ENCODE measurements around the gene GNL2. TPM values are rescaled to one million over a fixed set of nuclear protein-coding genes. Genes with fewer than 3 reads are reported as not detected.
"Not testable (repeated sequence)": the region's sequence is repeated elsewhere in the genome, so short reads cannot be mapped to it uniquely, and the experiment has no call there.

Gene GNL2
- total RNA-seq, 1 experiment from 2014 or later = 81.6 TPM

DNA sequence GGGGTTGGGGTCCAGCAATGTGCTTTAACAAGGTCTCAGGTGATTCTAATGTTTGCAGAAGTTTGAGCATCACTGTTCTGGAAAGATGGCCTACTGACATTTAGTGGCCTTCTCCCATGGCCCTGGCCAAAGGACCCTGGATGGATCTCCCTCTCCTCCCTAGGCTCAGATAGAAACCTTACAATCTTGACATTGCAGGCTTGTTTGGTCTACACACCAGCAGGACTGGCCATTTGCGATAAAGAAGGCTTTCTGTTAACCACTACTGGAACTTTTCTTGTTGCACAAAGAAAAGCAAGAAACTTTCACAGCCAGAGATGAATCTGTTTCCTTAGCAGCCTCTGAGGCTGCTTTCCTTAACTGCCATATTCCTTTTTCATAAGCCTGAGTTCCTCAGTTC is 32.8 kb downstream of the GNL2 start:
- DNase-seq (ENCODE audit: low spot score) = no peak
- in situ Hi-C loops (cut with HindIII; ENCODE audit: low sequenced_read_pairs) = no loop called here

DNA sequence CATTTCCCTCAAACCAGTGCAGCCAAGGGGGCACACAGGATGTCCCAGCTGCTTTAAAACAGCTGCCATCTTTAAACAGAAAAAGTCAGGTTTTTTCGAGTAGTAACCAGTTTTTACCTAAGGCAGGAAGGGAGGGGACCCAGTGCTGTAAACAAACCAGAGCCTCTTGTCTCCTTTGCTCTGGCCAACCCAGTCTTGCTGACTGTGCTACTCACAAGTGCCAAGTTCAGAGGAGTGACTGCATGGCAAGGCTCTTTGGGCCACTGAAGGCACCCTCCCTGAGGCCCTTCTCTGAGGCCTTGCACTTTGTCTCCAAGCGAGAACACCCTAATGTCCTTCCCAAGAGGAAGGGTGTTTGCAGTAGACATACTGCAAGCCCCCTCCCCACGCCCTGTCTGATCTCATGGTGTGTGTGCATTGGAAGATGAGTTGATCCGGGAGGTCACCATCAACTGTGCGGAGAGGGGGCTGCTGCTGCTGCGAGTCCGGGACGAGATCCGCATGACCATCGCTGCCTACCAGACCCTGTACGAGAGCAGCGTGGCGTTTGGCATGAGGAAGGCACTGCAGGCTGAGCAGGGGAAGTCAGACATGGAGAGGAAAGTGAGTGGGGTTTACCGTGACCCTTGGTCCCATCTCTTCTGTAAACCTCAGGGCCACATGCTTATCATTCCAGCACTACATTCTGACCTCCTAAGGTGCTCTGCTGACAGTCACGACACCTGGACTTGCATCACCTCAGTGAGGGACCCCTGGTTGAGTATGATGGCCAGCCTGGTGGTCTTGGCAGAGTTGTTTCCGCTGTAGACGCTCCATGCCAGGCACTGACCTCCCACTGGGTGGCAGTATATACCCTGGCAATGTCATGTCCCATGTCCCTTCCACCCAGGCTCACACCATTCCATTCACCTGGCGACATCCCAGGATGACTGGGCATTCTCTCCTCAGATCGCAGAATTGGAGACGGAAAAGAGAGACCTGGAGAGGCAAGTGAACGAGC is 34.3 kb downstream of the GNL2 start:
- no peak for DNase-seq (ENCODE audit: low spot score)
- in situ Hi-C loops (cut with HindIII; ENCODE audit: low sequenced_read_pairs) = no loop called here

DNA sequence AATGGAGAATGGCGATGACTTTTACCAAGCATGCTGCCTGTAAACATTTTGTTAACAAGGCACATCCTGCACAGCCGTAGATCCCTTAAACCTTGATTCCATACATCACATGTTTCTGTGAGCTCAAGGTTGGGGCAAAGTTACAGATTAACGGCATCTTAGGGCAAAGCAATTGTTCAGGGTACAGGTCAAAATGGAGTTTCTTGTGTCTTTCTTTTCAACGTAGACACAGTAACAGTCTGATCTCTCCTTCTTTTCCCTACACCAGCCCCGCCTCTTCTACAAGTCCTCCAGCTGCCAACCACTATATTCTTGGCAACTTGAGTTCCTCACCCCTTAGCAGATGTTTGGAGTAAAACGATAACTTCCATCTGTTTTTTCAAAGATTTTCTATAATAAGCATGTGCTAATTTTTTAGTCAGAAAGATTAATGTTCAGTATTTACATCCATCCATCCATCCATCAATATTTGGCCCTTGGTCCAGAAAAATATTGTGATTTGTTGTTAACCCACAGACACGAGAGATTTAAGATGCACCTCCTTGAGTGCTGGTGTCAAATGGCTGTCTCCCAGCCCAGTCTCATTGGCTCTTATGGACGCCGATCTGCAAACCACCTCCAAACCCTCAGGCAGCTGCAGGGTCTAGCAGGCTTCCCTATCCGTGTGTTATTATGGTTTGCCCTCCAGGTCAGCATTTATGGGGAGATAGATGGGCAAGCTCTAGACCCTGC is 35.2 kb downstream of the GNL2 start:
- DNase-seq (ENCODE audit: low spot score) = no peak
- in situ Hi-C loops (cut with HindIII; ENCODE audit: low sequenced_read_pairs) = no loop called here

DNA sequence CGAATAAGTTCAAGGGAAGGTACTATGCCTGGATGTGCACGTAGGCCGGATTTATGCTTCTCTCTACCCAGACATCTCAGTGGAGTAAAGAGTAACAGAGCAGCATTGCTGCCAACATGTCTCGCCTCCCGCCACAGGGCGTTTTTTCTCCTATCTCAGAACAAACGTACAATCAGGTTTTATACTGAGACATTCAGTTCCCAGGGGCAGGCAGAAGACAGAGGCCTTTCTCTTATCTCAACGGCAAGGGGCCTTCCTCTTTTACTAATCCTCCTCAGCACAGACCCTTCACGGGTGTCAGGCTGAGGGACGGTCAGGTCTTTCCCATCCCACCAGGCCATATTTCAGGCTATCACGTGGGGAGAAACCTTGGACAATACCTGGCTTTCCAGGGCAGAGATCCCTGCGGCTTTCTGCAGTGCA is 35.8 kb downstream of the GNL2 start:
- DNase-seq (ENCODE audit: low spot score); in situ Hi-C loops (cut with HindIII; ENCODE audit: low sequenced_read_pairs): not testable (repeated sequence)

DNA sequence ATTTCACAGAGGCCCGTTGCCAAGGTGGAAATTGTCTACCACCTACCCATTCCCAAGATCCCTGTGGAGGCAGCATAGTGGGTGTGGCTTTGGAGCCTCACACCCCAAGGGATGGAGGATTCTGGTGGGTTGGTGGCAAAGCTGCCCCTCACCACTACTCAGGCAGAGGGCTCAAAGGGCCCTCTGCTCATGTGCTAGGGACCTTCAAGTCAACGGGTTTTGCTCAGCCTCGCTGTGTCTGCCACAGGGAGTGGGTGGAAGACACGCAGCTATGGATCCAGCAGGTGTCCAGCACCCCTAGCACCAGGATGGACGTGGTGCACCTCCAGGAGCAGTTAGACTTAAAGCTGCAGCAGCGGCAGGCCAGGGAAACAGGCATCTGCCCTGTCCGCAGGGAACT is 36.7 kb downstream of the GNL2 start:
- in situ Hi-C loops (cut with HindIII; ENCODE audit: low sequenced_read_pairs) = no loop called here
- no peak for DNase-seq (ENCODE audit: low spot score)

DNA sequence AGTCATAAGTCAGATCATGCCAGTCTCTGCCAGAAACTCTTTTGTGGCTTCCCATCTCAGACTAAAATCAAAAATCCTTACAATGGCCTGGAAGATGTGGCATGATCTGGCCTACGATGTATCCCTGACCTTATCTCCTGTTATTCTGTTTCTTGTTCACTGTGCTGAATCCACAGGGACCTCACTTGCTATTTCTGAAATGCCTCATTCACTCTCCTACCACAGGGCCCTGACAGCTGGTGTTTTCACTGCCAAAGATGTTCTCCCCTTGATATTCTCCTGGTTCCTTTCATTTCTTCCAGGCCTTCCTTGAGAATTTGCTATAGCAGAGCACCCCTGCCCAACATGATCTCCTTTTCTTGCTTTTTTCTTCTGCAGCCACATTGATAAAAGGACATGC is 37.3 kb downstream of the GNL2 start:
- in situ Hi-C loops (cut with HindIII; ENCODE audit: low sequenced_read_pairs) = no loop called here
- no peak for DNase-seq (ENCODE audit: low spot score)

DNA sequence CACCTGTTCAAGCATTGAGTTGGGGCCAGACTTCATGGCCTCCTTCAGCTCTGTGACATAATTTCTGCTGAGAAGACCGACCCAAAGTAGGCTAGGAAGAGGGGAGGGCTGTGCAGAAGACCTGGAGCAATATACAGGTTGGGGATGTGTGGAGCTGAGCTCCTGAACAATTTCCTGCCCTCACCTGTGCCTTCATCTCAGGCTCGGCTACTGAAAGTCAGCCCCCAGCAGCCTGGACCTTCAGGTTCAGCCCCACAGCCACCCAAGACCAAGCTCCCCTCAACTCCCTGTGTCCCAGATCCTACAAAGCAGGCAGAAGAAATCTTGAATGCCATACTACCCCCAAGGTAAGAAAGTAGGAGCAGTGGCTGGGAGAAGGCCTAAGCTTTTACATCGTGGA is 38.3 kb downstream of the GNL2 start:
- DNase-seq (ENCODE audit: low spot score) = no peak
- in situ Hi-C loops (cut with HindIII; ENCODE audit: low sequenced_read_pairs) = no loop called here

DNA sequence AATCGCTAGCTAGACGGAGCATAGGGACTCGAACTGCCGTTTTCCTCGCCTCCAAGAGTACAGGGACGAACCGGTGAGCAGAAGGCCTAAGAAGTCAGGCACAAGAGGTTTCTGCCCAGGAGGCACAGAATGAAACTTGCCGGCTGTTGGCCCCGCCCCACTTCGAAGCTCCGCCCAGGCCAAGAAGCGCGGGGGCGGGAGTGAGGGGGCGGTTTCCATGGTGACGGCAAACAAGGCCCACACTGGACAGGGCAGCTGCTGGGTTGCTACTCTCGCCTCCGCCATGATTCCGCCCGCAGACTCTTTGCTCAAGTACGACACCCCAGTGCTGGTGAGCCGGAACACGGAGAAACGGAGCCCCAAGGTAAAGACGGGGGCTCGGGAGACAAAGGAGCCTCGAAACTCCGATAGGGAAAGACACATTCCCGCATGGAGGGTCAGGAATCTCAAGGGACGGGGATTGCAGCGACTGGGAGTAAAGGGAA is 39.0 kb downstream of the GNL2 start, which contains the start of gene DNALI1:
DNALI1 (plus strand) TSS at position 229 of the 485 bp plus-strand sequence; CDS start at position 284, 55 bp downstream.
- peak; percentile 75 for DNase-seq (ENCODE audit: low spot score)
- in situ Hi-C loops (cut with HindIII; ENCODE audit: low sequenced_read_pairs) = no loop called here

DNA sequence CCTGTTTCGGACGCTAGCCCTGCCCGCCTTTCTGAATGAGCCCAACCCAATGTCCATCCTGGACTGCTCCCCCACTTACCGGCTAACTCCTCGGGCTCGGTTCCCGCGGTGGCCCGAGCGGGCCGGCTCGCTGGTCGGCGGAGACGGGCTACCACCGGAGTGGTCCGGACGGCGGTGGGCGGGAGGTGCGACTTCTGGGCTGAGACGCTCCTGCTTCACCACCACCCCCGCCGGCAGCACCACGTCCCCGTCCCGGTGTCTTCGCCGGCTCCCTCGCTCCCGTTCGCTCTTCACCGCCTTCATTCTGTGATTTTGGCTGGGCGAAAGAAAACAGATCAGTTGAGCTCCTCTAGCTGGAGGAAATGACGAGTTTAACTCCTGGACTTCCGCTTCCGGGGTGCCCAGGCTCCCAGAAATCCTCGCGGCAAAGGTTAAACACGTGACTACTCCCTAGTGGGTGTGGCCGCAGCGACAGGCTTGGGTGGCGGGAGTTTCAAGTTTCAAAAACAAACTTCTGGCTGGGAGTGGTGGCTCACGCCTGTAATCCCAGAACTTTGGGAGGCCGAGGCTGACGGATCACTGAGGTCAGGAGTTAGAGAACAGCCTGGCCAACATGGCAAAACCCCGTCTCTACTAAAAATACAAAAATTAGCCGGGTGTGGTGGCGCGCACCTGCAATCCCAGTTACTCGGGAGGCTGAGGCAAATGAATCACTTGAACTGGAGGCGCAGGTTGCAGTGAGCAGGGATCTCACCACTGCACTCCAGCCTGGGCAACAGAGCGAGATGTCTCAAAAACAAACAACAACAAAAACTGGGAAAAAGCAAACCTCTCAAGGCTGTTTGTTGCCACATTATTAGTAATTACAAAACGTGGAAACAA is 41.6 kb downstream of the GNL2 start, which contains the start of gene SNIP1:
SNIP1 (minus strand) TSS at position 367 of the 882 bp plus-strand sequence; CDS start at position 303, 64 bp downstream.
- in situ Hi-C loops (cut with HindIII; ENCODE audit: low sequenced_read_pairs) = no loop called here

DNA sequence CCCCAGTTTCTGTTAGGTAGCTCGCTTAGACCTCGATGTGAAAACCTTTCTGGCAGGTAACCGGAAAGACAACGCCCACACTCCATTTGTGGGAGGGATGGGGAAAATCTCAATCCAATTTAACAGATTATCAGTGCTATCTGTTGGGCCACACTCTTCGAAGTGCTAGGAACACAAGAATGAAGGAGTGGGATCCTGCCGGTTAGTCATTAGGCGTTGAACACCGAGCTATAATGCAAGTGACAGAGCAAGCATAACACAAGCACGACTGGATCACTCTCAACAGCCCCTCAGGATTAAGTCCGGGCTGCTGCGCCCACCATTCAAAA is 42.2 kb downstream of the GNL2 start:
- in situ Hi-C loops (cut with HindIII; ENCODE audit: low sequenced_read_pairs) = no loop called here
- no peak for DNase-seq (ENCODE audit: low spot score)

More for the DNA sequence above, 41.6 kb downstream of the GNL2 start, which contains the start of gene SNIP1:
- DNase-seq (ENCODE audit: low spot score) = peak; percentile 96

DNA sequence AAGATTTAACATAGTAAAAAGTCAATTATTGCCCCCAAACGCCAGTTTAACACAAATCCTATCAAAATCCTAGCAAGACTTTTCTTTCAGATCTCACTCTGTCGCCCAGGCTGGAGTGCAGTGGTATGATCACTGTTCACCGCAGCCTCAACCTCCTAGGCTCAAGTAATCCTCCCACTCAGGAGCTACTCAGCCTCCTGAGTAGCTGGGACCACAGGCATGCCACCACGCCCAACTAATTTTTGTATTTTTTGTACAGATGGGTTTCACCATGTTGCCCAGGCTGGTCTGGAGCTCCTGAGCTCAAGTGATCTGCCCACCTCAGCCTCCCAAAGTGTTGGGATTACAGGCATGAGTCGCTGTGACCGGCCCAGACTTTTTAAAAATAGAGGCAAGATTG is 46.4 kb downstream of the GNL2 start:
- DNase-seq (ENCODE audit: low spot score) = no peak
- in situ Hi-C loops (cut with HindIII; ENCODE audit: low sequenced_read_pairs) = no loop called here

DNA sequence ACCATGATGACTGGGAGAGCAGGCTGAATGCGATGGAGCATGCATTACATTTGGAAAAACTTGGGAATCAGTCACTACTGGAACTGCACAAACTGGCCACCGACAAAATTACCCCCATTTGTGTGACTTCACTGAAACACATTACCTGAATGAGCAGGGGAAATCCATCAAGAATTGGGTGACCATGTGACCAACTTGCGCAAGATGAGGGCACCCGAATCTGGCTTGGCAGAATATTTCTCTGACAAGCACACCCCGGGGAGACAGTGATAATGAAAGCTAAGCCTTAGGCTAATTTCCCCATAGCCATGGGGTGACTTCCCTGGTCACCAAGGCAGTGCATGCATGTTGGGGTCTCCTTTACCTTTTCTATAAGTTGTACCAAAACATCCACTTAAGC is 50.7 kb downstream of the GNL2 start:
- no peak for DNase-seq (ENCODE audit: low spot score)
- in situ Hi-C loops (cut with HindIII; ENCODE audit: low sequenced_read_pairs) = no loop called here

DNA sequence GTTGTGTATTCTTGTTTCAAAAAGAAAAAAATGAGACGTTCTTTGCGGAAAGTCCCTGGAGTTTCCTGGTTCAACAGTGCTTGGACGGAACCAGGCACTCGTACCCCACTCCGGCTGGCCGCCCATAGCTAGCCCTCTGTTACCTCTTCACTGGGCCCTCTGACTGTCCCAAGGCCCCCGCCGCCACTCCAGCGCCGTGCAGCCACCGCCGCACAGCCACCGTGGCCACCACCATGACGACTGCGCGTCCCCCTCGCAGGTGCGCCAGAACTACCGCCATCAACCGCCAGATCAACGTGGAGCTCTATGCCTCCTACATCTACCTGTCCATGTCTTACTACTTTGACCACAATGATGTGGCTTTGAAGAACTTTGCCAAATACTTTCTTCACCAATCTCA is 51.2 kb downstream of the GNL2 start:
- in situ Hi-C loops (cut with HindIII; ENCODE audit: low sequenced_read_pairs) = no loop called here
- no peak for DNase-seq (ENCODE audit: low spot score)

DNA sequence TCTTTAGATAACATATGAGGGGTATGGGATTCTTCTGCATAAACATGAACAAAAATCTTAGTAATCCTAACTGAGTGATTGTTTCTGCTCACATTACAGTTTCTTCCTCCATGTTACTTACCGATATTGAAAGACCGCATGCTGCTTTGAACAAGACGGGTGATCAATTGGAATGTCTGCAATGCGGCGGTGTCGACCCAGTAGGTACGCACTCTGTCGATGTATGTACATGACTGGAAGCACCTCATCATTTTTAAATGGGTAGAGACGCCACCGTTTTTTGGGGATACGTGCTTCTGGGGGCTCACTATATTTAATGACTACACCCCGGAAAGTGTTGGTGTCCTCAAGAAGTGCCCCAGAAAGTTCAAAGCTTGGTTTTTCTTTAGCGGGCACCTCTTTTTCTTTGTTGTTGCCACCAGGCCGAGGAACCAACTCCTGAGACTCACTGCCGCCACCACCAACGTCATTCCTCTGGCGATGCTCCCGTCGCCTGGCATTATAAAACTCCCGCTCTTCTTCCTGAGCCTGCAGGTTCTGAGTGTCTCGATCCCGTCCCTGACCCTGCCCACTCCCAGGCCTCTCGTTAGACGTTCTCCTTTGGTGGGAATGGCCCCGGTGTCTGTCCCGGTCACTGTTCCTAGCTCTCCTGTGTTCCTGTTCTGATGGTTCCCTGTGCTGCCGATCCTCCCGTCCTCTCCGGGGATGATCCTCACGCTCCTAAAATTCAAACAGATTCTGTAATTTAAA is 55.5 kb downstream of the GNL2 start:
- DNase-seq (ENCODE audit: low spot score) = no peak
- in situ Hi-C loops (cut with HindIII; ENCODE audit: low sequenced_read_pairs) = no loop called here

DNA sequence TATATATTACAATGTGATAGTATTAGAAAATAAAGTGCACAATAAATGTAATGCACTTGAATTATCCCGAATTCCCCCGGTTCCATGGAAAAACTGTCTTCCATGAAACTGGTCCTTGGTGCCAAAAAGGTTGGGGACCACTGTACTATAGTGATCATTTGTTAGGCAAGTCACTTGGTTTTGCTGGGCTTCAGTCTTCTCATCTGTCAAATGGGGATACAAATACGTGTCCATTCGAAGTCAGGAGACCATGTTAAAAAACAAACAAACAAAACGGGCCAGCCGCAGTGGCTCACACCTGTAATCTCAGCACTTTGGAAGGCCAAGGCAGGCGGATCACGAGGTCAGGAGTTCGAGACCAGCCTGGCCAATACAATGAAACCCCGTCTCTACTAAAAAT is 56.6 kb downstream of the GNL2 start:
- DNase-seq (ENCODE audit: low spot score); in situ Hi-C loops (cut with HindIII; ENCODE audit: low sequenced_read_pairs): not testable (repeated sequence)

DNA sequence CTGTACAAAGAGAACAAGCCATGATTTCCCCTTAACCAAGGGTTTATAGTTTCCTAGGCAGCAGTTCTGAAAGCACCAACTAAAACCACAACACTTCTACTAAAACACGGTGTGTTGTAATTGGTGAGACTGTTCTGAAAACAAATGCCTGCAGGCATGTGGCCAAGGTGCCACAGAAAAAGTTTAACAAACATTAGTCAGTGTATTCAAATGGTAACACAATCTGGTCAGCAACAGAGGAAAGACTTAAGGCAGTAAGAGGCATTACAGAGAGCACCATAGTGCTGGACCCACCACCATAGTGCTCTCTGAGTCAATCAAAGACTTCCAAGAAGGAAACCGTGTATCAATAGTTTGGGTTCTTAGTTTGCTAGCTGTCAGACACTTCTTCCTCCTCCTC is 58.4 kb downstream of the GNL2 start:
- DNase-seq (ENCODE audit: low spot score) = no peak
- in situ Hi-C loops (cut with HindIII; ENCODE audit: low sequenced_read_pairs) = no loop called here

DNA sequence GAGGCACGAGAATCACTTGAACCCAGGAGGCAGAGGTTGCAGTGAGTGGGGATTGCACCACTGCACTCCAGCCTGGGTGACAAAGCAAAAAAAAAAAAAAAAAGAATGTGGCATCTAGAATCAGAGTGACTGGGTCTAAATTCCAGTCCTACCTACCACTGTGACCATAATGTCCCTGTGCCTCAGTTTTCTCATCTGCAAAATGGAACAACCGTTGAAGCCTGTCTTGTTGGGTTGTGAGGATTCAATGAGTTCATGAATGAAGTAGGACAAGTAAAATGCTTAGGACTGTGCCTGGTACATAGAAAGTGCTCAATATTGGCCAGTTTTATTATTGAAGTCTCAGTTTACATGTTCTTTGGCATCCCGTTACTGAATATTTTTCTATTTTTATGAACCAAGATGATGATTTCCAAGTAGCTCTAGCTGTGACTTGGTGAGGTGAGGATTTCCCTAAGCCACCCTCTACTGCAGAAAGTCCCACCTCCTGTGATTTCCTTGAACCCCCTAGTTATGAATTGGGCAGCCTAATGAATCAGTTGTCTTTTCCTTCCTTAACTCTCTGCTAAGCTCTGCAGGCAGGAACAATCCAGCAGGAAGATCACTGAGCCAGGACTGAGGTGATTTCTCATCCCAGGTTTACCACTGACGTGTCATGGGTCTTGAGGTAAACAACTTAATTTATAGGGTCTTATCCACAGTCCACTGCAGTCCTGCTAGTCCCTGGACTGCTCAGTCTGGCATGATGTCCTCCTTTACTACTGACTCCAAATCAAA is 62.2 kb downstream of the GNL2 start:
- in situ Hi-C loops (cut with HindIII; ENCODE audit: low sequenced_read_pairs) = no loop called here
- no peak for DNase-seq (ENCODE audit: low spot score)
